MM.1S (cell line): ENCODE data around the gene TTC19.

Source experiments
- DNase-seq: peaks from one replicate; pipeline ENCODE4 v3.0.0-alpha.2; 2015
- H2AFZ ChIP-seq: fragments of 300-600 bp; sonication (generic); 2 replicates; pipeline ENCODE4 v1.6.0; 2016; ENCODE audit warnings: antibody characterized with exemption, low read length
- H3F3A ChIP-seq: fragments of 300-600 bp; sonication (generic); 2 replicates; pipeline ENCODE4 v1.6.1; 2016; ENCODE audit warnings: mild to moderate bottlenecking, antibody characterized with exemption, low read length, moderate library complexity, mixed read lengths; ENCODE audit not compliant: insufficient read depth
- H3K27ac ChIP-seq: fragments of 300-600 bp; sonication (generic); 2 replicates; pipeline ENCODE4 v1.5.1; 2016; ENCODE audit warnings: mild to moderate bottlenecking, low read length
- H3K27me3 ChIP-seq: fragments of 300-600 bp; sonication (generic); replicated peaks from 2 replicates; pipeline ENCODE4 v1.6.0; 2016; ENCODE audit warnings: low read length; ENCODE audit not compliant: insufficient read depth
- H3K36me3 ChIP-seq: fragments of 300-600 bp; sonication (generic); replicated peaks from 2 replicates; pipeline ENCODE4 v1.6.1; 2016; ENCODE audit warnings: mild to moderate bottlenecking, low read length, mixed read lengths; ENCODE audit not compliant: insufficient read depth
- H3K4me1 ChIP-seq: fragments of 300-600 bp; sonication (generic); 2 replicates; pipeline ENCODE4 v1.6.1; 2016; ENCODE audit warnings: low read length, mixed read lengths
- H3K4me2 ChIP-seq: fragments of 300-600 bp; sonication (generic); 2 replicates; pipeline ENCODE4 v1.6.0; 2016; ENCODE audit warnings: low read depth, low read length
- H3K4me3 ChIP-seq: fragments of 300-600 bp; sonication (generic); 2 replicates; pipeline ENCODE4 v1.5.1; 2016; ENCODE audit warnings: low read length, mixed read lengths
- H3K79me2 ChIP-seq: fragments of 300-600 bp; sonication (generic); 2 replicates; pipeline ENCODE4 v1.6.1; 2016; ENCODE audit warnings: mixed run types, low read length, mixed read lengths
- H3K9ac ChIP-seq: fragments of 300-600 bp; sonication (generic); 2 replicates; pipeline ENCODE4 v1.6.1; 2016; ENCODE audit warnings: low read length, mixed read lengths
- H3K9me2 ChIP-seq: fragments of 300-600 bp; sonication (generic); replicated peaks from 2 replicates; pipeline ENCODE4 v1.6.1; 2016; ENCODE audit warnings: mild to moderate bottlenecking, low read length, mixed read lengths; ENCODE audit not compliant: insufficient read depth
- H3K9me3 ChIP-seq: fragments of 300-600 bp; sonication (generic); replicated peaks from 2 replicates; pipeline ENCODE4 v1.6.1; 2016; ENCODE audit warnings: mild to moderate bottlenecking, low read length, mixed read lengths; ENCODE audit not compliant: insufficient read depth
- H4K20me1 ChIP-seq: fragments of 300-600 bp; sonication (generic); 2 replicates; pipeline ENCODE4 v1.6.1; 2016; ENCODE audit warnings: mild to moderate bottlenecking, low read length, moderate library complexity, mixed read lengths; ENCODE audit not compliant: insufficient read depth
- EZH2 ChIP-seq: fragments of 300-600 bp; sonication (generic); optimal IDR thresholded peaks from 2 replicates; pipeline ENCODE3; 2017; ENCODE audit warnings: low read depth, mild to moderate bottlenecking, antibody characterized with exemption, low read length, mixed read lengths
- EZH2phosphoT487 ChIP-seq: fragments of 300-600 bp; sonication (generic); IDR thresholded peaks from 2 replicates; pipeline ENCODE4 v1.6.1; 2018; ENCODE audit warnings: antibody characterized with exemption, low read length
- TF ChIP-seq, protein P1 (sequence below): fragments of 300-600 bp; sonication (generic); IDR thresholded peaks from 2 replicates; pipeline ENCODE4 v1.5.1; 2016; ENCODE audit warnings: antibody characterized with exemption, low read length, mixed read lengths

TTC19 gene

DNA sequence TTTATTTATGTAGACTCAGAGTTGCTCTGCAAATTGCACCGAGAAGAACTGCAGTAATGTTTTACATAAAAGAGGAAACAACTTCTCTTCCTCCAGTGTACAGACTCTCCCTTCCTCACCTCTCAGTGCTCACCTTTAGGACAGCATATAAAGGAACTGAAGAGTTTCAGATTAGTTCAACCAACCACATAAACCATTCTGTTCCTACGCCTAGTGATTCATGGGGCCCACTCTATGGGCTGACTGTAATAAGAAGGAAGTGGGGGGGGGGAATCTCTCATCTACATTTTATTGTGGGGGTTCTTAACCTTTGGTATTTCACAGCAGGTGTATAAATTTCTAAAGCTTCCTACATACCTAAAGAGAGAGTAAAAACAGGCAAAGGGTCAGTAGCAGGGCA is 18.4 kb upstream of the TTC19 start:
- TF ChIP-seq EZH2phosphoT487 (no peak), EZH2 (no peak)
- TF ChIP-seq, protein P1, sequence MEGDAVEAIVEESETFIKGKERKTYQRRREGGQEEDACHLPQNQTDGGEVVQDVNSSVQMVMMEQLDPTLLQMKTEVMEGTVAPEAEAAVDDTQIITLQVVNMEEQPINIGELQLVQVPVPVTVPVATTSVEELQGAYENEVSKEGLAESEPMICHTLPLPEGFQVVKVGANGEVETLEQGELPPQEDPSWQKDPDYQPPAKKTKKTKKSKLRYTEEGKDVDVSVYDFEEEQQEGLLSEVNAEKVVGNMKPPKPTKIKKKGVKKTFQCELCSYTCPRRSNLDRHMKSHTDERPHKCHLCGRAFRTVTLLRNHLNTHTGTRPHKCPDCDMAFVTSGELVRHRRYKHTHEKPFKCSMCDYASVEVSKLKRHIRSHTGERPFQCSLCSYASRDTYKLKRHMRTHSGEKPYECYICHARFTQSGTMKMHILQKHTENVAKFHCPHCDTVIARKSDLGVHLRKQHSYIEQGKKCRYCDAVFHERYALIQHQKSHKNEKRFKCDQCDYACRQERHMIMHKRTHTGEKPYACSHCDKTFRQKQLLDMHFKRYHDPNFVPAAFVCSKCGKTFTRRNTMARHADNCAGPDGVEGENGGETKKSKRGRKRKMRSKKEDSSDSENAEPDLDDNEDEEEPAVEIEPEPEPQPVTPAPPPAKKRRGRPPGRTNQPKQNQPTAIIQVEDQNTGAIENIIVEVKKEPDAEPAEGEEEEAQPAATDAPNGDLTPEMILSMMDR, result no peak
- no peaks in the 10 kb centered on the region for H4K20me1 ChIP-seq
- H3K36me3 ChIP-seq, result no peaks in the 10 kb centered on the region
- DNase-seq, result no peak
- no peak overlapping the region for H3K4me2 ChIP-seq
- H3K4me1 ChIP-seq, result no peaks in the 10 kb centered on the region
- H3F3A ChIP-seq, result no peaks in the 10 kb centered on the region
- no peaks in the 10 kb centered on the region for H3K9me3 ChIP-seq
- no peak overlapping the region for H3K27ac ChIP-seq
- no peak overlapping the region for H3K4me3 ChIP-seq
- no peak overlapping the region for H3K9ac ChIP-seq
- H3K9me2 ChIP-seq, result no peaks in the 10 kb centered on the region
- no peaks in the 10 kb centered on the region for H3K27me3 ChIP-seq
- H3K79me2 ChIP-seq, result no peaks in the 10 kb centered on the region
- H2AFZ ChIP-seq, result no peak overlapping the region

DNA sequence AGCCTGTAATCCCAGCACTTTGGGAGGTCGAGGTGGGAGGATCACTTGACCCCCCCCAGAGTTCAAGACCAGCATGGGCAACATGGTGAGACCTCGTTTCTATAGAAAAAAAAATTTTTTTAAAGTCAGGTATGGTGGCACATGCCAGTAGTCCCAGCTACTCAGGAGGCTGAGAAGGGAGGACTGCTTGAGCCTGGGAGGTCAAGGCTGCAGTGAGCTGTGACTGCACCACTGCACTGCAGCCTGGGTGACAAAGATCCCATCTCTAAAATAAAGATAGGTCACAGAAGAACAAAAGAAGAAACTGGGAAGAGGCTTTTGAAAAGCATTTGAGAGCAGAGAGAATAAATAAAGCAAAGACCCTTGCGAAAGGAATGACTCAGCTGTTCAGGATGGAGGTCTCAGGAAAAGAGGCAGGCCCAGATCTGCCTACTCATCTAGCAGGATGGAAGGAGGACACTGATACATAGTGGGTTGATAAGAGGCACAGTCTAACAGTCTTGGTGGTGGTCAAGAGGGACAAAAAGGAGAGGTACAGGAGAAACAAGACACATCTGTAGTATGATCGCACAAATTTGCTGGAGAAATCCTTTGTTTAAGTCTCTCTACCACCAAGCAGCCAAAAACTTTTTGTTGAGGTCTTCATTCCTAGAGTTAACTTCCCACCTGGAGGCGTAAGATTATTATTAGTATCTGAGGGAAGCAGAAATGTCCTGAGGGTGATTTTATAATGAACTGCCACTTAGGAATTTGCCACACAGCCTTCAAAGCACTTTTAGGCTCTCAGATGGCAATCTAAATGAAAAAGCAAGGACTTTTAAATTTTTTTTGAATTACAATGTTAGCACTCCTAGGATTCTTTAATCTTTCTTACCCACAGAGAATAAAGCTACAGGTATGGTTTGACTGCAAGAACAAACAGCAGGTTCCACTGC is 17.7 kb upstream of the TTC19 start:
- Histone ChIP-seq H3K9me3 (no peaks in the 10 kb centered on the region), H3K27me3 (no peaks in the 10 kb centered on the region), H3K79me2 (no peaks in the 10 kb centered on the region), H3K9ac (no peak overlapping the region), H3K4me1 (no peaks in the 10 kb centered on the region), H4K20me1 (no peaks in the 10 kb centered on the region), H3K27ac (no peak overlapping the region), H3K4me3 (no peak overlapping the region), H3K36me3 (no peaks in the 10 kb centered on the region), H3K9me2 (no peaks in the 10 kb centered on the region), H3K4me2 (no peak overlapping the region), H3F3A (no peaks in the 10 kb centered on the region), H2AFZ (no peak overlapping the region)
- DNase-seq, result no peak
- TF ChIP-seq, protein P1, result no peak
- TF ChIP-seq EZH2phosphoT487, result no peak
- TF ChIP-seq EZH2, result no peak

DNA sequence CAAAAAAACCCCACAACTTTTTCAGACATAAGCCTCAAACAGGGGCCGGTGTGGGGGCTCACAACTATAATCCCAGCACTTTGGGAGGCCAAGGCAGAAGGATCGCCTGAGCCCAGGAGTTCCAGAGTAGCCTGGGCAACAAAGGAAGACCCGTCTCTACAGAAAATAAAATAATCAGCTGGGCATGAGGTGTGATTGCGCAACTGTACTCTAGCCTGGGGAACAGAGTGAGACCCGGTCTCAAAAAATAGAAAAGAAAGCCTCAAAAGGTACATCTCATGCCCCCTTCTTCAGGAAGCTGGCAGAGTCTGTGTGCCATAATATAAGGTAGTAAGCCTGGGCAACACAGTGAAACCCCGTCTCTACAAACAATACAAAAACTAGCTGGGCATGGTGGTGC is 3.3 kb upstream of the TTC19 start:
- peaks cover 3% of the 10 kb centered on the region; the same call in 1 of the 2 replicates for H4K20me1 ChIP-seq
- H3K27ac ChIP-seq, result no peak overlapping the region
- TF ChIP-seq, protein P1, result no peak
- TF ChIP-seq EZH2phosphoT487, result no peak
- TF ChIP-seq EZH2, result no peak
- H3K9me3 ChIP-seq, result no peaks in the 10 kb centered on the region
- no peak overlapping the region for H3K9ac ChIP-seq
- no peak for DNase-seq
- peaks cover 14% of the 10 kb centered on the region for H3K79me2 ChIP-seq
- H3K36me3 ChIP-seq, result no peaks in the 10 kb centered on the region
- H3K9me2 ChIP-seq, result no peaks in the 10 kb centered on the region
- H3K4me3 ChIP-seq, result no peak overlapping the region
- peaks cover 7% of the 10 kb centered on the region for H3K4me1 ChIP-seq
- no peak overlapping the region for H3K4me2 ChIP-seq
- no peak overlapping the region for H2AFZ ChIP-seq
- H3F3A ChIP-seq, result peaks cover 6% of the 10 kb centered on the region
- H3K27me3 ChIP-seq, result no peaks in the 10 kb centered on the region
